Prostate gland (tissue), 2 donors: ENCODE results near the gene GTF2IRD1. TPM values are rescaled to one million over a fixed set of nuclear protein-coding genes. Genes with fewer than 3 reads are reported as not detected.

ENCODE experiments used
- DNase-seq: peaks from one replicate; pipeline ENCODE4 v3.0.0-alpha.2; 2019; ENCODE audit warnings: low spot score
- H3K27ac ChIP-seq, 2 donors: fragments of 200-600 bp; sonication (generic); 2 replicates each; pipeline ENCODE4 v1.5.1; 2017 to 2019
- H3K27me3 ChIP-seq: fragments of 200-600 bp; sonication (generic); replicated peaks from 2 replicates; pipeline ENCODE4 v1.5.1; 2019; ENCODE audit not compliant: insufficient read depth
- H3K36me3 ChIP-seq, 2 donors: fragments of 200-600 bp; sonication (generic); 1 replicate in 1 of 2; 2 replicates in 1 of 2; pipeline versions ENCODE4 v1.5.1 to v1.8.1; 2017 to 2019
- H3K4me1 ChIP-seq: fragments of 200-600 bp; sonication (generic); replicated peaks from 2 replicates; pipeline ENCODE4 v1.5.1; 2019
- H3K4me3 ChIP-seq, 2 donors: fragments of 200-600 bp; sonication (generic); 2 replicates each; pipeline ENCODE4 v1.5.1; 2017 to 2019
- H3K9me3 ChIP-seq: fragments of 200-600 bp; sonication (generic); 2 replicates; pipeline ENCODE4 v1.5.1; 2017
- CTCF ChIP-seq, 4 experiments: fragments of 200-600 bp in 2 of 4; fragments of 450-650 bp in 2 of 4; sonication (generic) in 2 of 4; IDR thresholded peaks; 1 replicate in 3 of 4; 2 replicates in 1 of 4; pipeline ENCODE4 v1.5.1; 2016 to 2019; ENCODE audit warnings: antibody characterized with exemption in 4 of 4, mild to moderate bottlenecking in 2 of 4, moderate library complexity in 2 of 4
- POLR2A ChIP-seq: fragments of 450-650 bp; IDR thresholded peaks from one replicate; pipeline ENCODE4 v1.6.1; 2016; ENCODE audit warnings: antibody characterized with exemption, mild to moderate bottlenecking
- POLR2AphosphoS5 ChIP-seq: sonication (generic); formaldehyde crosslinking; IDR thresholded peaks from one replicate; pipeline ENCODE4 v1.6.1; 2017; ENCODE audit warnings: antibody characterized with exemption
- WGBS: methylation state at CpG from one replicate; pipeline ENCODE4 v1.1.5; 2018; 5-methylcytosine and 5-hydroxymethylcytosine counted together
- intact Hi-C: fragments of 100-400 bp; cut with DNase I; formaldehyde crosslinking; loops from one replicate; pipeline ENCODE4 v1.14.2; 2022
- total RNA-seq, 2 donors: library from RNA; depleted of rRNA; stranded (reverse); fragments of >200 nt; gene quantifications; one replicate each; pipeline ENCODE4 v1.1.0, GENCODE V29; 2016

The GTF2IRD1 gene
- total RNA-seq, 2 donors from 2014 or later = 24.0 to 36.6 TPM

GRCh38 chr7:74569501-74570075, 115.9 kb downstream of the GTF2IRD1 start:
- no peak for DNase-seq
- Histone ChIP-seq H3K36me3 (no peaks in the 10 kb centered on the region), H3K9me3 (no peaks in the 10 kb centered on the region), H3K4me1 (no peaks in the 10 kb centered on the region), H3K27ac (no peak overlapping the region), H3K4me3 (no peak overlapping the region), H3K27me3 (no peaks in the 10 kb centered on the region)
- no peak for TF ChIP-seq CTCF (IDR thresholded peaks at IDR 0.05)
- no peak for TF ChIP-seq POLR2AphosphoS5
- TF ChIP-seq POLR2A = no peak
- intact Hi-C loops = loop anchor here (10.0 kb wide), 1 partner anchor 125 kb away; no protein-coding TSS in a partner anchor
- 73% methylated on average over 14 of the region's 14 CpGs for WGBS

- WGBS = 88% methylated on average over 13 of the region's 13 CpGs
- H3K36me3 ChIP-seq = no peaks in the 10 kb centered on the region
- intact Hi-C loops = no loop called here
- TF ChIP-seq POLR2A (no peak), CTCF (IDR thresholded peaks at IDR 0.05) (no peak), POLR2AphosphoS5 (no peak)
- H3K4me1 ChIP-seq = no peaks in the 10 kb centered on the region
- no peaks in the 10 kb centered on the region for H3K9me3 ChIP-seq
- H3K27me3 ChIP-seq = no peaks in the 10 kb centered on the region
- no peak for DNase-seq
- no peak overlapping the region for H3K27ac ChIP-seq
- H3K4me3 ChIP-seq = no peak overlapping the region
Observed at GRCh38 chr7:74570533-74571156, 116.9 kb downstream of the GTF2IRD1 start.

GRCh38 chr7:74572301-74572979, 118.7 kb downstream of the GTF2IRD1 start:
- no peaks in the 10 kb centered on the region for H3K9me3 ChIP-seq
- WGBS = 51% methylated on average over 10 of the region's 10 CpGs
- no peak overlapping the region for H3K27ac ChIP-seq
- DNase-seq = peak; percentile 18
- TF ChIP-seq CTCF (IDR thresholded peaks at IDR 0.05) = no peak
- no peak for TF ChIP-seq POLR2A
- no peak for TF ChIP-seq POLR2AphosphoS5
- no peaks in the 10 kb centered on the region for H3K4me1 ChIP-seq
- no peaks in the 10 kb centered on the region for H3K27me3 ChIP-seq
- intact Hi-C loops = no loop called here
- H3K36me3 ChIP-seq = no peaks in the 10 kb centered on the region
- H3K4me3 ChIP-seq = no peak overlapping the region

- no peaks in the 10 kb centered on the region for H3K9me3 ChIP-seq
- intact Hi-C loops = no loop called here
- H3K4me1 ChIP-seq = no peaks in the 10 kb centered on the region
- 87% methylated on average over 8 of the region's 8 CpGs for WGBS
- no peak overlapping the region for H3K4me3 ChIP-seq
- no peaks in the 10 kb centered on the region for H3K36me3 ChIP-seq
- H3K27me3 ChIP-seq = no peaks in the 10 kb centered on the region
- TF ChIP-seq POLR2A (no peak), POLR2AphosphoS5 (no peak), CTCF (IDR thresholded peaks at IDR 0.05) (no peak)
- DNase-seq = no peak
- H3K27ac ChIP-seq = no peak overlapping the region
Observed at GRCh38 chr7:74573512-74573911, 119.8 kb downstream of the GTF2IRD1 start.
